NCI-H2227 (cell line): ENCODE measurements around the gene ABRACL.

Source experiments
- DNase-seq: peaks from one replicate; lab custom pipeline; 2025; ENCODE audit not compliant: unreplicated experiment; lab: John Stamatoyannopoulos, UW

The ABRACL gene

GRCh38 chr6:139051396-139052060, 23.0 kb downstream of the ABRACL start:
- no peak for DNase-seq

- DNase-seq, result no peak
Measured at GRCh38 chr6:139053382-139053781, 24.8 kb downstream of the ABRACL start.

GRCh38 chr6:139054001-139054400, 25.5 kb downstream of the ABRACL start:
- no peak for DNase-seq

GRCh38 chr6:139055709-139056108, 27.2 kb downstream of the ABRACL start:
- no peak for DNase-seq

GRCh38 chr6:139058029-139058428, 29.5 kb downstream of the ABRACL start:
- DNase-seq, result no peak

GRCh38 chr6:139060332-139060731, 31.8 kb downstream of the ABRACL start:
- no peak for DNase-seq

GRCh38 chr6:139062932-139063646, 34.5 kb downstream of the ABRACL start:
- no peak for DNase-seq

- no peak for DNase-seq
Measured at GRCh38 chr6:139064981-139065665, 36.6 kb downstream of the ABRACL start.

- DNase-seq, result no peak
Measured at GRCh38 chr6:139066080-139066479, 37.5 kb downstream of the ABRACL start.

- no peak for DNase-seq
Measured at GRCh38 chr6:139068846-139069245, 40.3 kb downstream of the ABRACL start.

GRCh38 chr6:139073118-139073517, 44.6 kb downstream of the ABRACL start:
- DNase-seq, result no peak

- no peak for DNase-seq
Measured at GRCh38 chr6:139079018-139079417, 50.5 kb downstream of the ABRACL start.

GRCh38 chr6:139080255-139080920, 51.8 kb downstream of the ABRACL start:
- no peak for DNase-seq

GRCh38 chr6:139081471-139081870, 52.9 kb downstream of the ABRACL start:
- no peak for DNase-seq

GRCh38 chr6:139082370-139082769, 53.8 kb downstream of the ABRACL start:
- no peak for DNase-seq

GRCh38 chr6:139091826-139092225, 63.3 kb downstream of the ABRACL start:
- no peak for DNase-seq
